PFSK-1 (cell line): ENCODE measurements around the gene ANO1.

Experiments used
- FOXP2 ChIP-seq: optimal IDR thresholded peaks from 2 replicates; pipeline ENCODE3; 2011; ENCODE audit warnings: borderline replicate concordance, control low read depth, inconsistent platforms; ENCODE audit not compliant: insufficient read depth; ENCODE audit errors: extremely low read length, extremely low read depth
- POLR2AphosphoS5 ChIP-seq: IDR thresholded peaks from 2 replicates; pipeline ENCODE4 v1.6.1; 2012; ENCODE audit warnings: low read depth, mild to moderate bottlenecking, control low read depth, low read length, moderate library complexity
- SIN3A ChIP-seq: IDR thresholded peaks from 2 replicates; pipeline ENCODE4 v1.6.1; 2012; ENCODE audit warnings: mild to moderate bottlenecking, low read length, moderate library complexity, borderline replicate concordance; ENCODE audit not compliant: insufficient read depth
- TAF1 ChIP-seq: IDR thresholded peaks from 2 replicates; pipeline ENCODE4 v1.6.1; 2012; ENCODE audit warnings: low read length, control low read depth, borderline replicate concordance; ENCODE audit not compliant: insufficient read depth
- TF ChIP-seq, protein P1 (sequence below), 2 experiments: IDR thresholded peaks; 2 replicates each; pipeline versions ENCODE4 v1.6.1 to v1.8.0; 2011 to 2012; ENCODE audit warnings: low read depth in 2 of 2, low read length in 2 of 2, control low read depth in 1 of 2, inconsistent platforms in 1 of 2, mild to moderate bottlenecking in 1 of 2, moderate library complexity in 1 of 2; ENCODE audit not compliant: insufficient read depth in 1 of 2

Gene ANO1

DNA sequence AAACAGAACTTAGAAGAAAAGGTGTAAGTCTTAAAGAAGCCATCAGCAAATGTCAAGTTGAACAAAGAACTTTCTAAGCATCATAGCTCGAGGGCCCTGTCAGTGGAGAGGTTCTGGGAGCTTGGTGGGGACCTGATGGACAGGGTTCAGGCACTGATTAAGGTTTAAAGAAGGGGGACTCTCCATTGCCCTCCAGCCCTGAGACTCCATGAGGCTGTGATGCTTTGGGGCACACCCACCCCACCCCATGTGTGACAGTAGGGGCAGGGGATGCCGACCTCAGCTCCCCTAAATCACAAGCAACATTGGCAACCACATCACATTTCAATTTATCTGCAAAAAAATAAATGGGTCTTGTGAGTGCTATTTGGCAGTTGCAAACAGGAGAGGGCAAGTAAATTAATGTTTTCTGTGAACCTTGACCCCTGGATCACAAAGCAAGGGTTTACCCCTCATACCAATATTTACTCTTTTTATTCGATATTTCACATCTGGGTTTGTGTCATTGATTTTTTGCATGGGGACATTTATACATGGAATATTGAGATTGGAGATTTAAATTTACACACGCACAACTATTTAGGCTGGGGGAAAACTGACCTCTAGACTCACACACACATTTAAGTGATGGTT, 37.1 kb upstream of the ANO1 start:
- no peak for TF ChIP-seq SIN3A
- TF ChIP-seq, protein P1, sequence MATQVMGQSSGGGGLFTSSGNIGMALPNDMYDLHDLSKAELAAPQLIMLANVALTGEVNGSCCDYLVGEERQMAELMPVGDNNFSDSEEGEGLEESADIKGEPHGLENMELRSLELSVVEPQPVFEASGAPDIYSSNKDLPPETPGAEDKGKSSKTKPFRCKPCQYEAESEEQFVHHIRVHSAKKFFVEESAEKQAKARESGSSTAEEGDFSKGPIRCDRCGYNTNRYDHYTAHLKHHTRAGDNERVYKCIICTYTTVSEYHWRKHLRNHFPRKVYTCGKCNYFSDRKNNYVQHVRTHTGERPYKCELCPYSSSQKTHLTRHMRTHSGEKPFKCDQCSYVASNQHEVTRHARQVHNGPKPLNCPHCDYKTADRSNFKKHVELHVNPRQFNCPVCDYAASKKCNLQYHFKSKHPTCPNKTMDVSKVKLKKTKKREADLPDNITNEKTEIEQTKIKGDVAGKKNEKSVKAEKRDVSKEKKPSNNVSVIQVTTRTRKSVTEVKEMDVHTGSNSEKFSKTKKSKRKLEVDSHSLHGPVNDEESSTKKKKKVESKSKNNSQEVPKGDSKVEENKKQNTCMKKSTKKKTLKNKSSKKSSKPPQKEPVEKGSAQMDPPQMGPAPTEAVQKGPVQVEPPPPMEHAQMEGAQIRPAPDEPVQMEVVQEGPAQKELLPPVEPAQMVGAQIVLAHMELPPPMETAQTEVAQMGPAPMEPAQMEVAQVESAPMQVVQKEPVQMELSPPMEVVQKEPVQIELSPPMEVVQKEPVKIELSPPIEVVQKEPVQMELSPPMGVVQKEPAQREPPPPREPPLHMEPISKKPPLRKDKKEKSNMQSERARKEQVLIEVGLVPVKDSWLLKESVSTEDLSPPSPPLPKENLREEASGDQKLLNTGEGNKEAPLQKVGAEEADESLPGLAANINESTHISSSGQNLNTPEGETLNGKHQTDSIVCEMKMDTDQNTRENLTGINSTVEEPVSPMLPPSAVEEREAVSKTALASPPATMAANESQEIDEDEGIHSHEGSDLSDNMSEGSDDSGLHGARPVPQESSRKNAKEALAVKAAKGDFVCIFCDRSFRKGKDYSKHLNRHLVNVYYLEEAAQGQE (IDR thresholded peaks at IDR 0.05; ENCODE audit: insufficient read depth in 1 of 2, low read depth in 2 of 2, low read length in 2 of 2): no peak
- TF ChIP-seq POLR2AphosphoS5: no peak
- no peak for TF ChIP-seq FOXP2
- no peak for TF ChIP-seq TAF1

DNA sequence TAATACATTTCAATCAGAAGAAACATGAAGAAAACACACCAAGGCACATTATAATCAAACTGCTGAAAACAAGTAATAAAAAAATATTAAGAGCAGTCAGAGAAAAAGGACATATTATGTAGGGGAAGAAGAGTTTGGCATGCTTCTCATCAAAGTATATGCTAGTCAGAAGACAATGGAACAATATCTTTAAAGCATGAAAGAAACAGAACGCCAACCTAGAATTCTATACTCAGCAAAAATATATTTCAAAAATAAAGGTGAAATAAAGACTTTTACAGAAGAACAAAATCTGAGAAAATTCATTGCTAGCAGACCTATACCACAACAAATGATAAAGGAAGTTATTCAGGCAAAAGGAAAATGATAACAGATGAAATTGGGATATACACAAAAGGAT, 34.6 kb upstream of the ANO1 start:
- no peak for TF ChIP-seq SIN3A
- no peak for TF ChIP-seq POLR2AphosphoS5
- no peak for TF ChIP-seq TAF1
- TF ChIP-seq, protein P1 (IDR thresholded peaks at IDR 0.05; ENCODE audit: insufficient read depth in 1 of 2, low read depth in 2 of 2, low read length in 2 of 2): no peak
- no peak for TF ChIP-seq FOXP2

DNA sequence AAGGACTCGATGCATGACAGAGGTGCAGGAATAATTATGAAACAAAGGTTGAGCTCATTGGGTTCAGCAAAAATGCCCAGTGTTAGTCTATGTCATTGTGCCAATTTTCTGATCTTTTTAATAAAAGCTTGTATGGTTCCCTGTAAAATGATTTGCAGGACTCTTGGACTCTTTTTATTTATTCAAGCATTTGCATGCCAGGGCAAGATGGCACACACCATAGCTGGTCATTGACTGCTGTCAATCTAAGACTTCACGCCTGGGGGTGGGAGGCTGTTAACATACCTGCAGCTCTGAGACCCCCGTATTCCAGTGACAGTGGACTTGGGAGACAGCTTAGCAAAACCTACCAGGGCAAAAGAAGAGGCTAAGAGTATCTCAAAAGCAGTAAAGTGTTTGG, 32.0 kb upstream of the ANO1 start:
- TF ChIP-seq, protein P1 (IDR thresholded peaks at IDR 0.05; ENCODE audit: insufficient read depth in 1 of 2, low read depth in 2 of 2, low read length in 2 of 2): no peak
- TF ChIP-seq TAF1: no peak
- no peak for TF ChIP-seq POLR2AphosphoS5
- TF ChIP-seq FOXP2: no peak
- TF ChIP-seq SIN3A: no peak

DNA sequence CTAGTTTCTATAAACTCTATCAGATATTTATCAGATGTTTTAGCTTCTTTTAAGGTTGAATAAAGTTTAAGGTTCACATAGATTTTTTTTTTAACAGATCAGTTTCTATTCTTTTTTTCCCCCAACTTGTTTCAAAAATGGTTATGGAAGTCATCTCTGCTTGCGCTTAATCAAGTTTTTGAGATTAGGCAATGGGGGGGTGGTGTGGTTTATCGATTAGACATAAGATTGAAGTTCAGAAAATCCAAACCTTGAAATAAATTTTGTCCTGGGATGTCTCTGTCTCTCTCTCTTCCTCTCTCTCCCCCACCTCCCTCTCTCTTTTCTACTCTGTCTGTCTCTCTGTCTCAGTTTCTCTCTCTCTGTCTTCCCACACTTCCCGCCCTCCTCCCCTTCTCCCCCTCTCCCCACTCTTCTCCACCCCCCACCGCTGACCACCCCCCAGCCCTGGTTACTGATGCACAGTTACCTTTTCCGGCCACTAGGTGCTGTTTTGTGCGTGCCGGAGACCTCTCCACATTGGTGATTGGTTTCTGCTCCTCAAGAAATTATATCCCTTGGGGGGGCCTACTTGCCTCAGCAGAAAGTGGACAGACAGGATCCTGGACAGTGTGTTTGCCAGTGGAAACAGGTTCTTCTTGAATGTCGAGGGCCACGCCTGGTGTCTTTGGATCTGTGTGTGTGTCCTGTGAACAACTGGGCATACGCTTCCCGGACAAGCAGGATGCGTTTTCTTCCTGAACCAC, 29.7 kb upstream of the ANO1 start:
- TF ChIP-seq POLR2AphosphoS5 (no peak), TAF1 (no peak), FOXP2 (no peak), SIN3A (no peak)
- TF ChIP-seq, protein P1 (IDR thresholded peaks at IDR 0.05; ENCODE audit: insufficient read depth in 1 of 2, low read depth in 2 of 2, low read length in 2 of 2): no peak
